Colonic mucosa (tissue), 4 donors: Measurements from ENCODE around the gene CMYA5. TPM values are rescaled to one million over a fixed set of nuclear protein-coding genes. Genes with fewer than 3 reads are reported as not detected.
"Not testable (repeated sequence)": the region's sequence is repeated elsewhere in the genome, so short reads cannot be mapped to it uniquely, and the experiment has no call there.

ENCODE experiments used
- DNase-seq: peaks from one replicate; pipeline ENCODE4 v3.0.0-alpha.2; 2020
- H3K27ac ChIP-seq: fragments of 200-600 bp; one replicate; pipeline ENCODE4 v1.8.0; 2021
- H3K27me3 ChIP-seq: fragments of 200-600 bp; one replicate; pipeline ENCODE4 v1.8.0; 2021
- H3K36me3 ChIP-seq: fragments of 200-600 bp; one replicate; pipeline ENCODE4 v1.8.0; 2021
- H3K4me1 ChIP-seq: fragments of 200-600 bp; one replicate; pipeline ENCODE4 v1.8.0; 2021; ENCODE audit warnings: mild to moderate bottlenecking
- H3K4me3 ChIP-seq: fragments of 200-600 bp; one replicate; pipeline ENCODE4 v1.8.0; 2021
- H3K9ac ChIP-seq, 2 donors: one replicate each; pipeline ENCODE4 v1.7.0; 2013; ENCODE audit warnings: control low read depth in 2 of 2, low read depth in 2 of 2, low read length in 2 of 2
- H3K9me3 ChIP-seq: fragments of 200-600 bp; one replicate; pipeline ENCODE4 v1.8.0; 2021
- CTCF ChIP-seq: fragments of 200-600 bp; IDR thresholded peaks from one replicate; pipeline ENCODE4 v1.8.0; 2022; ENCODE audit warnings: antibody characterized with exemption, mild to moderate bottlenecking
- intact Hi-C: fragments of 100-400 bp; cut with DNase I; formaldehyde crosslinking; loops from one replicate; pipeline ENCODE4 v1.14.1; 2022
- total RNA-seq, 2 donors: library from RNA; stranded (reverse); fragmentation: NEBNext Ultra II Directional in 1 of 2; extraction: Animal tissue kit (Norgen Biotek cat#: 25700) in 1 of 2; gene quantifications; one replicate each; pipeline ENCODE4 v1.2.1, GENCODE V29; 2021
- donor health status: healthy.
- donor health status: DM: no; HTN: no; CAD: no.
- donor health status: DM: no; HTN: no; CAD: no.

CMYA5 gene
- total RNA-seq, 2 donors from 2014 or later, result 0.30 to 0.66 TPM

DNA sequence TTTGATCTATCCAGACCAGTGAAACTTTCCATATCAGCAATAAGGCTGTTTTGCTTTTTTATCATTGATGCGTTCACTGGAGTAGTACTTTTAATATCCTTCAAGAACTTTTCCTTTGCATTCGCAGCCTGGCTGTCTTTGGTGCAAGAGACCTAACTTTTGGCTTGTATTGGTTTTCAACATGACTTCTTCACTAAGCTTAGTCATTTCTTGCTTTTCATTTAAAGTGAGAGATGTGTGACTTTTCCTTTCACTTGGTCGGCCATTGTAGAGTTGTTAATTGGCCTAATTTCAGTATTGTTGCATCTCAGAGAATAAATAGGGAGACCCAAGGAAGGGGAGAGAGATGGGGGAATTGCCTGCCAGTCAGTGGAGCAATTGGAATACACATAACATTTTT, 26.4 kb upstream of the CMYA5 start:
- TF ChIP-seq CTCF, result no peak
- DNase-seq, result no peak
- Histone ChIP-seq H3K4me3 (no peak overlapping the region), H3K36me3 (no peaks in the 10 kb centered on the region), H3K9ac (no peak overlapping the region), H3K9me3 (no peaks in the 10 kb centered on the region), H3K27ac (no peak overlapping the region), H3K27me3 (no peaks in the 10 kb centered on the region), H3K4me1 (no peaks in the 10 kb centered on the region)
- intact Hi-C loops, result no loop called here

DNA sequence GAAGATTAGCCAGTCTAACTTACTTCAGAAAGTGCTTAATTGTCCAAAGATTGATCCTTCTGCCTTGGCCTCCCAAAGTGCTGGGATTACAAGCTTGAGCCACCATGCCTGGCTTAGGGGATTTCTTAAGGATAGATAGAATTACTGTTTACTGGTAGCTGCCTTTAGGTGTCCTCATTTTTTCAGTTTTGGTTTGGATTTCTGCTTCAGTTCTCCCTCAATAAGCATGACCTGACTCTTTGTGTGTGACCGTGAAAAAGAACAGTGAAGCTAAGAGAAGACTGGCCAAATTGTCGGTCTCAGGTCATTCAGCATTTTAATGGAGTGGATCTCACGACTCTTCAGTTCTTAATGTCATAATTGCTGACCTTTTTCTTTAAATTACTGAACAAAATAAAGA, 22.9 kb upstream of the CMYA5 start:
- intact Hi-C loops, result no loop called here
- H3K9me3 ChIP-seq, result no peaks in the 10 kb centered on the region

DNA sequence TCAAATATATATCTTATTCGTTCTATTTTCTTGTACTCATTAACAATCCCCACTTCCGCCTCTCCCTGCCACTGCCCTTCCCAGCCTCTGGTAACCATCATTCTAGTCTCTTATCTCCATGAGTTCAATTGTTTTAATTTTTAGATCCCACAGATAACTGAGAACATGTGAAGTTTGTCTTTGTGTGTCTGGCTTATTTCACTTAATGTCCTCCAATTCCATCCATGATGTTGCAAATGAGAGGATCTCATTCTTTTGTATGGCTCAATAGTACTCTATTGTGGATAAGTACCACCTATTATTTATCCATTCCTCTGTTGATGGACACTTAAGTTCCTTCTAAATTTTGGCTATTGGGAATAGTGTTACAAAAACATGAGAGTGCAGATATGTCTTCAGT, 17.2 kb upstream of the CMYA5 start:
- H3K36me3 ChIP-seq, result no peaks in the 10 kb centered on the region
- DNase-seq, result no peak
- H3K4me1 ChIP-seq, result no peaks in the 10 kb centered on the region
- H3K27ac ChIP-seq, result no peak overlapping the region
- H3K4me3 ChIP-seq, result no peak overlapping the region
- no peaks in the 10 kb centered on the region for H3K27me3 ChIP-seq
- intact Hi-C loops, result no loop called here
- H3K9me3 ChIP-seq, result no peaks in the 10 kb centered on the region
- H3K9ac ChIP-seq, result no peak overlapping the region
- no peak for TF ChIP-seq CTCF

More for the DNA sequence above, 22.9 kb upstream of the CMYA5 start:
- no peaks in the 10 kb centered on the region for H3K27me3 ChIP-seq
- no peaks in the 10 kb centered on the region for H3K36me3 ChIP-seq
- no peak for DNase-seq
- no peak overlapping the region for H3K4me3 ChIP-seq
- H3K27ac ChIP-seq, result no peak overlapping the region
- no peaks in the 10 kb centered on the region for H3K4me1 ChIP-seq
- no peak for TF ChIP-seq CTCF
- H3K9ac ChIP-seq, result no peak overlapping the region

GRCh38 chr5:79676354-79676753, 13.3 kb upstream of the CMYA5 start:
- DNase-seq, H3K27ac ChIP-seq, H3K9me3 ChIP-seq, H3K4me3 ChIP-seq, H3K9ac ChIP-seq, H3K27me3 ChIP-seq, H3K36me3 ChIP-seq, intact Hi-C loops, H3K4me1 ChIP-seq: not testable (repeated sequence)

DNA sequence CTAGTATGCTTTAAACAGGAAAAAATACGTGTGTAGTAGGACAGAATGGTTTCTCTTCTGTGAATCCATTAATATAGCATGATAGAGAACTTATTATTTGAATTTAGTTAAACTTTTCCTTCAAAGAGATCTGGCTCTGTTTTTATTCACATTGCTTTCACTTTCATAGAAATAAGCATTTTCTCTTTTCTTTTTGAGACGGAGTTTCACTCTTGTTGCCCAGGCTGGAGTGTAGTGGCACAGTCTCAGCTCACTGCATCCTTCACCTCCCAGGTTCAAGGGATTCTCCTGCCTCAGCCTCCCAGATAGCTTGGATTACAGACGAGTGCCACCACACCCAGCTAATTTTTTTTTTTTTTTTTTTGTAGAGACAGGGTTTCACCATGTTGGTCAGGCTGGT, 7.5 kb upstream of the CMYA5 start:
- H3K36me3 ChIP-seq, H3K27me3 ChIP-seq, DNase-seq, H3K4me1 ChIP-seq, H3K27ac ChIP-seq, H3K4me3 ChIP-seq, intact Hi-C loops, H3K9me3 ChIP-seq, H3K9ac ChIP-seq: not testable (repeated sequence)

DNA sequence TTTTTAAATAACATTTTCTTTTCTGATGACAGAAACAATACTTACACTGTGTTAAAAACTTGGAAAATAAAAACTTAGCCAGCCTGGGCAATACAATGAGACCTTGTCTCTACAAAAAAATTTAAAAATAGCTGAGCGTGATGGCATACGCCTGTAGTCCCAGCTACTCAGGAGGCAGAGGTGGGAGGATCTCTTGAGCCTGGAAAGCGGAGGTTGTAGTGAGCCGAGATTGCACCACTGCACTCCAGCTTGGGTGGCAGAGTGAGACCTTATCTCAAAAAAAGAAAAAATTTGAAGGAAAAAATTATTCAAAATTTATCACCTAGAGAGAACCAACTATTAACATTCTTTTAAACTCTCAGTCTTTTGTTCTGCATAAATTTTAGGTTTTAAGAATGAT, 4.9 kb upstream of the CMYA5 start:
- Histone ChIP-seq H3K9ac (no peak overlapping the region), H3K4me3 (no peak overlapping the region), H3K4me1 (no peaks in the 10 kb centered on the region), H3K36me3 (no peaks in the 10 kb centered on the region), H3K27ac (no peak overlapping the region), H3K9me3 (no peaks in the 10 kb centered on the region), H3K27me3 (no peaks in the 10 kb centered on the region)
- intact Hi-C loops, result no loop called here
- TF ChIP-seq CTCF, result no peak
- DNase-seq, result no peak

GRCh38 chr5:79685627-79686026, 4.0 kb upstream of the CMYA5 start:
- H3K36me3 ChIP-seq, result no peaks in the 10 kb centered on the region
- intact Hi-C loops, result no loop called here

More at GRCh38 chr5:79685627-79686026, 4.0 kb upstream of the CMYA5 start:
- no peak overlapping the region for H3K4me3 ChIP-seq
- H3K27me3 ChIP-seq, result no peaks in the 10 kb centered on the region
- H3K27ac ChIP-seq, result no peak overlapping the region
- no peak for DNase-seq
- no peaks in the 10 kb centered on the region for H3K4me1 ChIP-seq
- no peak overlapping the region for H3K9ac ChIP-seq
- no peak for TF ChIP-seq CTCF
- no peaks in the 10 kb centered on the region for H3K9me3 ChIP-seq
